ENCODE measurements around the gene PTGDS. TPM values are rescaled to one million over a fixed set of nuclear protein-coding genes. Genes with fewer than 3 reads are reported as not detected.

The PTGDS gene
- total RNA-seq, 1 donor from 2014 or later: 4.2 TPM

GRCh38 chr9:136957901-136958300 lies 19.4 kb upstream of the PTGDS start:
- H3K27ac ChIP-seq (ENCODE audit: low read depth, low read length): no peak overlapping the region
- H3K9me3 ChIP-seq (ENCODE audit: control insufficient read depth in 3 of 3, low read length in 3 of 3): no peaks in the 10 kb centered on the region
- peaks cover 0 to 7% (median 3%) of the 10 kb centered on the region in 3 donors for H3K4me1 ChIP-seq (ENCODE audit: control insufficient read depth in 3 of 3, insufficient read depth in 3 of 3, low read length in 3 of 3)
- no peak overlapping the region for H3K4me3 ChIP-seq (ENCODE audit: low read length in 3 of 3)
- peaks cover 0 to 12% (median 0%) of the 10 kb centered on the region in 3 donors for H3K27me3 ChIP-seq (ENCODE audit: control insufficient read depth in 3 of 3, insufficient read depth in 3 of 3, low read length in 3 of 3)
- H3K36me3 ChIP-seq (ENCODE audit: control insufficient read depth in 3 of 3, insufficient read depth in 3 of 3, low read length in 3 of 3): no peaks in the 10 kb centered on the region
- no peak overlapping the region for H3K9ac ChIP-seq (ENCODE audit: low read depth in 1 of 3, low read length in 3 of 3)

- peaks cover 3 to 8% (median 5%) of the 10 kb centered on the region in 3 donors for H3K4me1 ChIP-seq (ENCODE audit: control insufficient read depth in 3 of 3, insufficient read depth in 3 of 3, low read length in 3 of 3)
- H3K9me3 ChIP-seq (ENCODE audit: control insufficient read depth in 3 of 3, low read length in 3 of 3): no peaks in the 10 kb centered on the region
- H3K27me3 ChIP-seq (ENCODE audit: control insufficient read depth in 3 of 3, insufficient read depth in 3 of 3, low read length in 3 of 3): peaks cover 0 to 12% (median 4%) of the 10 kb centered on the region in 3 donors
- no peak overlapping the region for H3K9ac ChIP-seq (ENCODE audit: low read depth in 1 of 3, low read length in 3 of 3)
- H3K27ac ChIP-seq (ENCODE audit: low read depth, low read length): no peak overlapping the region
- no peak overlapping the region for H3K4me3 ChIP-seq (ENCODE audit: low read length in 3 of 3)
- H3K36me3 ChIP-seq (ENCODE audit: control insufficient read depth in 3 of 3, insufficient read depth in 3 of 3, low read length in 3 of 3): no peaks in the 10 kb centered on the region
These were observed 18.8 kb upstream of the PTGDS start for GRCh38 chr9:136958473-136958872.

DNA sequence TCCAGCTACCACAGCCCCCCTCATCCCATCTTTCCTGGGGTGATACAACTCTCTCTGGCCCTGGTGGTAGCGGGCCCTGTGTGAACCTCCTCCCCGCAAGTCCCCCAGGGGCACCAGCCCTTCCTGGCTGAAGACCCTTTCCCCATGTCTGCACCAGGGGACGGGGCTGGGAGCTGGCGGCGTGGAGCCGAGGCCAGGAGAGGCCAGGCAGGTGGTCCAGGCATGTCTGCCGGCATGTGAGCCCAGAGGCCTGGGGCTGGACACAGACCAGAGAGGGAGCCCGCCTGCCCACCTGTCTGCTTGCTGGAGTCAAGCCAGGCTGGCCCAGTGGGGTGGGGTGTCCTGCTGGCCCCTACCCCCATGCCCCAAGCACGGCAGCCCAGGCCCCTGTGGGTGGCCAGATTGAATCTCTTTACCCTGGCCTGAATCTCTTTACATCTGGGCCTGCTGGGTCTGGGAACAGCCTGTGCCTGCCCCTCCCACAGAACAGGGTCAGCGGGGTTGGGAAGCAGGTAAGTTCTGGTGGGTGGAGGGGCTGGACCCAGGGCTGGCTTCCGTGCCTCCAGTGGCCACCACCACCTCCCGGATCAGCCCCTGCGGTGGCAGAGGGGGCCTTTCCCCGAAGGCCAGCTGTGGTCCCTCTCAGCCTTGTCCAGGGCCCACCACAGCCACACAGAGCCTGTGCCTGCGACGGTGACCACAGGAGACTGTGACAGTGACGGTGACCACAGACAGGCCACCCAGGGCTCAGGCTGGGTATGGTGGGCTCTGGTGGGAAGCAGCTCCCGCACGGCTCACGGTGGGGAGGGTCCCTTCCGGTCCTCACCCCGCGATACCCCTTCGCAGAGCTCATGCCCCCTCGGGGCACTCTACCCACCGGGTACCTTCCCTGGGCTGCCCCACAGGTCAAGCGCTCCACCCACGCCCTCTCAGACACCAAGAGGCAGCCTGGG lies 18.1 kb upstream of the PTGDS start:
- Histone ChIP-seq H3K27ac (ENCODE audit: low read depth, low read length) (no peak overlapping the region), H3K4me3 (ENCODE audit: low read length in 3 of 3) (no peak overlapping the region), H3K4me1 (ENCODE audit: control insufficient read depth in 3 of 3, insufficient read depth in 3 of 3, low read length in 3 of 3) (peaks cover 3 to 9% (median 7%) of the 10 kb centered on the region in 3 donors), H3K9ac (ENCODE audit: low read depth in 1 of 3, low read length in 3 of 3) (no peak overlapping the region), H3K27me3 (ENCODE audit: control insufficient read depth in 3 of 3, insufficient read depth in 3 of 3, low read length in 3 of 3) (peaks cover 0 to 12% (median 5%) of the 10 kb centered on the region in 3 donors), H3K9me3 (ENCODE audit: control insufficient read depth in 3 of 3, low read length in 3 of 3) (no peaks in the 10 kb centered on the region), H3K36me3 (ENCODE audit: control insufficient read depth in 3 of 3, insufficient read depth in 3 of 3, low read length in 3 of 3) (no peaks in the 10 kb centered on the region)

DNA sequence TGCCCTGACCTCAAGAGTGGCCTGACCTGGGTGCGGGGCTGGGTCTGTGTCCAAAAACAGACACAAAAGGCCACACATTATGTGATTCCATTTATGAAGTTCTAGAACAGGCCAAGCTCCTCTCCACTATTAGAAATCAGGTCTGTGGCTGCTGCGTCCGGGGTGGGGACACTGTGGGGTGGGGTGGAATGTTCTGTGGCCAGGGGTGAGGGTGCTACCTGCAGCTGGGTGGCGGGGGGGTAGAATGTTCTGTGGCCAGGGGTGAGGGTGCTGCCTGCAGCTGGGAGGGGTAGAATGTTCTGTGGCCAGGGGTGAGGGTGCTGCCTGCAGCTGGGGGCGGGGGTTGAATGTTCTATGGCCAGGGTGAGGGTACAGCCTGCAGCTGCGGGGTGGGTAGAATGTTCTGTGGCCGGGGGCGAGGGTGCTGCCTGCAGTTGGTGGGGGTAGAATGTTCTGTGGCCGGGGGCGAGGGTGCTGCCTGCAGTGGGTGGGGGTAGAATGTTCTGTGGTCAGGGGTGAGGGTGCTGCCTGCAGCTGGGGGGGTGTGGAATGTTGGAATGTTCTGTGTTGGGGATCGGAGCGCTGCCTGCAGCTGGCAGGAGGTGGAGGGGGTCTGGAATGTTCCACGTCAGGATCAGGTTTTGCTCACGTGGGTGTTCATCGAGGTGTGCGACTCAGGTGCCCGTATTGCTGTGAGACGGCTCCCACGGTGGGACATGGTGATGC lies 16.9 kb upstream of the PTGDS start:
- Histone ChIP-seq H3K4me1 (ENCODE audit: control insufficient read depth in 3 of 3, insufficient read depth in 3 of 3, low read length in 3 of 3) (peaks cover 3 to 10% (median 9%) of the 10 kb centered on the region in 3 donors), H3K36me3 (ENCODE audit: control insufficient read depth in 3 of 3, insufficient read depth in 3 of 3, low read length in 3 of 3) (no peaks in the 10 kb centered on the region), H3K9ac (ENCODE audit: low read depth in 1 of 3, low read length in 3 of 3) (no peak overlapping the region), H3K9me3 (ENCODE audit: control insufficient read depth in 3 of 3, low read length in 3 of 3) (no peaks in the 10 kb centered on the region), H3K27me3 (ENCODE audit: control insufficient read depth in 3 of 3, insufficient read depth in 3 of 3, low read length in 3 of 3) (peaks cover 0 to 12% (median 5%) of the 10 kb centered on the region in 3 donors), H3K4me3 (ENCODE audit: low read length in 3 of 3) (no peak overlapping the region), H3K27ac (ENCODE audit: low read depth, low read length) (no peak overlapping the region)

DNA sequence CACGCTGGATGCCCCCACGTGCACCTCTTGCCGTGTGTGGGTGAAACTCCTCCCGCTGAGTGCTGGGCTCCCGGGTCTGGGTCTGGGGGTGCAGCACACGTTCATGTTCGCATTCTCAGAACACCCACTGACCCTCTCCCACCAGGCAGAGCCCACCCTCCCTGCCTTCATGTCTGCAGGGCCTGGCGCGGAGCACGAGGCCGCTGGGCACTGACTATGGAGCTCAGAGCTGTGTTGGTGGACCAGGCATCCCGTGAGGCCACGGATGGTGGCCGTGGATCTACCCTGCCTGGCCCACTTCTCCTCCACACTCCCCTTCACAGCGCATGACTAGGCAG lies 16.4 kb upstream of the PTGDS start:
- H3K4me1 ChIP-seq (ENCODE audit: control insufficient read depth in 3 of 3, insufficient read depth in 3 of 3, low read length in 3 of 3): peaks cover 3 to 10% (median 9%) of the 10 kb centered on the region in 3 donors
- H3K4me3 ChIP-seq (ENCODE audit: low read length in 3 of 3): no peak overlapping the region
- H3K9me3 ChIP-seq (ENCODE audit: control insufficient read depth in 3 of 3, low read length in 3 of 3): no peaks in the 10 kb centered on the region
- peaks cover 5 to 15% (median 9%) of the 10 kb centered on the region in 3 donors for H3K27me3 ChIP-seq (ENCODE audit: control insufficient read depth in 3 of 3, insufficient read depth in 3 of 3, low read length in 3 of 3)
- H3K9ac ChIP-seq (ENCODE audit: low read depth in 1 of 3, low read length in 3 of 3): no peak overlapping the region
- H3K36me3 ChIP-seq (ENCODE audit: control insufficient read depth in 3 of 3, insufficient read depth in 3 of 3, low read length in 3 of 3): no peaks in the 10 kb centered on the region
- H3K27ac ChIP-seq (ENCODE audit: low read depth, low read length): no peak overlapping the region

- H3K27ac ChIP-seq (ENCODE audit: low read depth, low read length): no peak overlapping the region
These were observed 15.8 kb upstream of the PTGDS start for GRCh38 chr9:136961279-136962065.

GRCh38 chr9:136962163-136962562 lies 15.1 kb upstream of the PTGDS start:
- H3K27ac ChIP-seq (ENCODE audit: low read depth, low read length): no peak overlapping the region
- H3K27me3 ChIP-seq (ENCODE audit: control insufficient read depth in 3 of 3, insufficient read depth in 3 of 3, low read length in 3 of 3): peaks cover 7 to 20% (median 13%) of the 10 kb centered on the region in 3 donors
- no peaks in the 10 kb centered on the region for H3K9me3 ChIP-seq (ENCODE audit: control insufficient read depth in 3 of 3, low read length in 3 of 3)
- H3K9ac ChIP-seq (ENCODE audit: low read depth in 1 of 3, low read length in 3 of 3): no peak overlapping the region
- H3K4me3 ChIP-seq (ENCODE audit: low read length in 3 of 3): no peak overlapping the region
- peaks cover 3 to 10% (median 9%) of the 10 kb centered on the region in 3 donors for H3K4me1 ChIP-seq (ENCODE audit: control insufficient read depth in 3 of 3, insufficient read depth in 3 of 3, low read length in 3 of 3)
- H3K36me3 ChIP-seq (ENCODE audit: control insufficient read depth in 3 of 3, insufficient read depth in 3 of 3, low read length in 3 of 3): no peaks in the 10 kb centered on the region

More at GRCh38 chr9:136961279-136962065, 15.8 kb upstream of the PTGDS start:
- Histone ChIP-seq H3K9me3 (ENCODE audit: control insufficient read depth in 3 of 3, low read length in 3 of 3) (no peaks in the 10 kb centered on the region), H3K4me3 (ENCODE audit: low read length in 3 of 3) (no peak overlapping the region), H3K9ac (ENCODE audit: low read depth in 1 of 3, low read length in 3 of 3) (no peak overlapping the region), H3K36me3 (ENCODE audit: control insufficient read depth in 3 of 3, insufficient read depth in 3 of 3, low read length in 3 of 3) (no peaks in the 10 kb centered on the region), H3K27me3 (ENCODE audit: control insufficient read depth in 3 of 3, insufficient read depth in 3 of 3, low read length in 3 of 3) (peaks cover 7 to 20% (median 13%) of the 10 kb centered on the region in 3 donors), H3K4me1 (ENCODE audit: control insufficient read depth in 3 of 3, insufficient read depth in 3 of 3, low read length in 3 of 3) (peaks cover 3 to 10% (median 9%) of the 10 kb centered on the region in 3 donors)

DNA sequence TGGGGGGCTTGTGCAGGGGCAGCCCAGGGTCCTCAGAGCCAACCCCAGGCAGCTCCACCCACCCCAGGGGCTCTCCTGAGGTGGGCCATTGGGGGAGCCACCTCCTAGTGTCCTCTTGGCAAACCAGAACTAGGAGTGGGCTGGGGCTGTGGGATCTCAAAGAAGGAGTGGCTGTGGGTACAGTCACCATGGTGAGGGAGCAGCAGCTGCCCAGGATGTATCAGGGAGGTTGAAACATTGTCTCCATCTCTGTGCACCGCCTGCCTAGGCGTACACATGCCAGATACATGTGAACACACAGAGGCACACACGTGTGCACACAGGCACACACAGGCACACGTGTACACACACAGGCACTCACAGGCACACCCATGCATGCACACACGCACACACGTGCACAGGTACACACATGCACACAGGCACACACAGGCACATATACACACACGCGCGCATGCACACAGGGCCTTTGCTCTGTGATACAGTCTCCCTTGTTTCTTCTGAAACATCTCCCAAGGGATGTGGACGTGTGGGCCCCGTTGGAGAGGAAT lies 14.5 kb upstream of the PTGDS start:
- no peak overlapping the region for H3K27ac ChIP-seq (ENCODE audit: low read depth, low read length)

GRCh38 chr9:136963341-136963740 lies 14.0 kb upstream of the PTGDS start:
- Histone ChIP-seq H3K27ac (ENCODE audit: low read depth, low read length) (no peak overlapping the region), H3K9me3 (ENCODE audit: control insufficient read depth in 3 of 3, low read length in 3 of 3) (no peaks in the 10 kb centered on the region), H3K4me3 (ENCODE audit: low read length in 3 of 3) (no peak overlapping the region), H3K27me3 (ENCODE audit: control insufficient read depth in 3 of 3, insufficient read depth in 3 of 3, low read length in 3 of 3) (peaks cover 7 to 20% (median 13%) of the 10 kb centered on the region in 3 donors), H3K36me3 (ENCODE audit: control insufficient read depth in 3 of 3, insufficient read depth in 3 of 3, low read length in 3 of 3) (no peaks in the 10 kb centered on the region), H3K9ac (ENCODE audit: low read depth in 1 of 3, low read length in 3 of 3) (peak overlapping the region in 1 of 3 donors; percentile 8), H3K4me1 (ENCODE audit: control insufficient read depth in 3 of 3, insufficient read depth in 3 of 3, low read length in 3 of 3) (peaks cover 3 to 10% (median 9%) of the 10 kb centered on the region in 3 donors)

More for the DNA sequence above, 14.5 kb upstream of the PTGDS start:
- Histone ChIP-seq H3K9ac (ENCODE audit: low read depth in 1 of 3, low read length in 3 of 3) (no peak overlapping the region), H3K27me3 (ENCODE audit: control insufficient read depth in 3 of 3, insufficient read depth in 3 of 3, low read length in 3 of 3) (peaks cover 7 to 20% (median 13%) of the 10 kb centered on the region in 3 donors), H3K4me3 (ENCODE audit: low read length in 3 of 3) (no peak overlapping the region), H3K9me3 (ENCODE audit: control insufficient read depth in 3 of 3, low read length in 3 of 3) (no peaks in the 10 kb centered on the region), H3K36me3 (ENCODE audit: control insufficient read depth in 3 of 3, insufficient read depth in 3 of 3, low read length in 3 of 3) (no peaks in the 10 kb centered on the region), H3K4me1 (ENCODE audit: control insufficient read depth in 3 of 3, insufficient read depth in 3 of 3, low read length in 3 of 3) (peaks cover 3 to 10% (median 9%) of the 10 kb centered on the region in 3 donors)

Measured in skeletal muscle tissue (tissue), 4 donors.